Heart right ventricle (tissue), 16 donors: Measurements from ENCODE around the gene HBP1. TPM values are rescaled to one million over a fixed set of nuclear protein-coding genes. Genes with fewer than 3 reads are reported as not detected.
A peak's percentile ranks its signal among the peaks of the same experiment; 100 is the strongest.

Experiments
- ATAC-seq, 8 donors: fragments of 200-7000 bp; cut with Tn5 transposase; one replicate each; pipeline ENCODE4 v1.9.1; 2020; ENCODE audit warnings: mild to moderate bottlenecking in 8 of 8, moderate library complexity in 8 of 8, moderate number of reproducible peaks in 1 of 8
- DNase-seq, 2 donors: peaks; one replicate each; pipeline ENCODE4 v3.0.0-alpha.2; 2020
- H3K27ac ChIP-seq, 10 donors: fragments of 200-600 bp; sonication (generic) in 2 of 10; one replicate each; pipeline versions ENCODE4 v1.5.0 to v1.8.0; 2020 to 2022; ENCODE audit warnings: mild to moderate bottlenecking in 3 of 10
- H3K27me3 ChIP-seq, 7 donors: fragments of 200-600 bp; one replicate each; pipeline ENCODE4 v1.8.0; 2021 to 2022; ENCODE audit warnings: mild to moderate bottlenecking in 2 of 7
- H3K36me3 ChIP-seq, 9 donors: fragments of 200-600 bp; sonication (generic) in 1 of 9; one replicate each; pipeline versions ENCODE4 v1.5.0 to v1.8.0; 2020 to 2022; ENCODE audit warnings: mild to moderate bottlenecking in 2 of 9
- H3K4me1 ChIP-seq, 9 donors: fragments of 200-600 bp; sonication (generic) in 1 of 9; one replicate each; pipeline versions ENCODE4 v1.5.0 to v1.8.0; 2020 to 2022; ENCODE audit warnings: mild to moderate bottlenecking in 4 of 9
- H3K4me3 ChIP-seq, 10 donors: fragments of 200-600 bp; sonication (generic) in 2 of 10; one replicate each; pipeline versions ENCODE4 v1.5.0 to v1.8.0; 2020 to 2022; ENCODE audit warnings: mild to moderate bottlenecking in 7 of 10, moderate library complexity in 2 of 10
- H3K9me3 ChIP-seq, 11 donors: fragments of 200-600 bp in 10 of 11; sonication (generic) in 2 of 11; one replicate each; pipeline versions ENCODE4 v1.5.0 to v1.8.0; 2013 to 2022; ENCODE audit warnings: mild to moderate bottlenecking in 2 of 11, control low read depth in 1 of 11, moderate library complexity in 1 of 11
- CTCF ChIP-seq, 9 donors: fragments of 200-600 bp; sonication (generic) in 2 of 9; IDR thresholded peaks; one replicate each; pipeline versions ENCODE4 v1.5.0 to v1.8.0; 2021 to 2022; ENCODE audit warnings: antibody characterized with exemption in 9 of 9, mild to moderate bottlenecking in 5 of 9, moderate library complexity in 1 of 9
- WGBS, 2 donors: extraction: QIAGEN DNeasy Blood & Tissue Kit; methylation state at CpG; one replicate each; pipeline ENCODE4 v1.1.7; 2013; ENCODE audit warnings: inconsistent platforms in 1 of 2; 5-methylcytosine and 5-hydroxymethylcytosine counted together
- intact Hi-C, 10 donors: fragments of 100-400 bp; cut with DNase I; formaldehyde crosslinking; loops; one replicate each; pipeline versions ENCODE4 v1.11.1 to v1.14.2; 2022
- polyA plus RNA-seq, 2 donors: library from polyadenylated mRNA; stranded (reverse); fragments of 200-250 nt; gene quantifications; one replicate each; pipeline ENCODE4 v1.2.3, GENCODE V29; 2013
- total RNA-seq, 10 donors: library from RNA; stranded (reverse); fragmentation: NEBNext Ultra II Directional in 3 of 10; extraction: Animal tissue kit (Norgen Biotek cat#: 25700) in 3 of 10; gene quantifications; one replicate each; pipeline versions ENCODE4 v1.2.1 to v1.2.4, GENCODE V29; 2021 to 2023
- donor health status: Arrhythmogenic right ventricular cardiomyopathy.
- donor health status: ischemic (EF 13 %, LVEDD 7.1; RV severe dilation, severe dysfunction).
- donor health status: healthy with polysubstance abuse.
- donor health status: DM: no; HTN: yes; CAD: no.
- donor health status: DM: no; HTN: no; CAD: no.
- donor health status: ischemic (EF 25% LVEDD 6.9; RV normal size, moderate dysfunction).
- donor health status: ischemic (EF 25% LVEDD 5.7; RV mildly dilated, moderate dysfunction).
- donor health status: healthy.
- donor health status: DM: yes; HTN: yes; CAD: no.
- donor health status: Ischemic cardiomyopathy.
- donor health status: ischemic (EF 35%, LVEDD 5.7; RV mildly dilated, moderate dysfunction).
- donor health status: nonischemic (EF 11% LVEDD 7.7; RV severe dilation, severe dysfunction).
- donor health status: DM: yes; HTN: yes; CAD: no.
- donor health status: PGD.
- donor health status: ischemic (EF 29% LVEDD 5.4; RV normal size, mild dysfunction).
- donor health status: nonischemic (EF 23%, LVEDD 6.1; RV moderate dilation, normal function).

HBP1 gene
- total and polyA plus RNA-seq, 12 donors: 21.4 to 80.3 (median 60.3) TPM

- peak in 7 of 8 donors; percentile 1 to 43 (median 12) for ATAC-seq
- Histone ChIP-seq H3K9me3 (no peaks in the 10 kb centered on the region), H3K4me1 (peaks cover 7 to 40% (median 26%) of the 10 kb centered on the region in 9 donors), H3K36me3 (peaks cover 0 to 5% (median 0%) of the 10 kb centered on the region in 9 donors), H3K4me3 (peak overlapping the region; percentile 36 to 88 (median 62)), H3K27me3 (no peaks in the 10 kb centered on the region), H3K27ac (peak overlapping the region; percentile 86 to 98 (median 96))
- DNase-seq: peak in 1 of 2 donors; percentile 35
- WGBS, 2 donors: 0% methylated on average over 15 of the region's 15 CpGs
- peak; percentile 10 to 62 (median 46) for TF ChIP-seq CTCF (IDR thresholded peaks at IDR 0.05)
- intact Hi-C loops: loop anchor here in 1 of 10 donors (1.0 kb wide), 1 partner anchor 123 kb away; the partner anchor contains the start of gene PRKAR2B
These were observed 1.1 kb upstream of the HBP1 start for GRCh38 chr7:107167483-107168232.

GRCh38 chr7:107169120-107170050 lies 582 bp downstream of the HBP1 start:
- intact Hi-C loops: no loop called here
- peak; percentile 95 to 98 for DNase-seq
- peak; percentile 77 to 89 (median 82) for ATAC-seq
- H3K4me3 ChIP-seq: peak overlapping the region; percentile 57 to 91 (median 78)
- WGBS, 2 donors: 0 to 1% methylated on average over 64 to 73 of the region's 73 CpGs
- H3K36me3 ChIP-seq: peaks cover 0 to 5% (median 0%) of the 10 kb centered on the region in 9 donors
- H3K4me1 ChIP-seq: peaks cover 7 to 57% (median 43%) of the 10 kb centered on the region in 9 donors
- H3K9me3 ChIP-seq: no peaks in the 10 kb centered on the region
- peak in 3 of 9 donors; percentile 20 to 42 (median 41) for TF ChIP-seq CTCF (IDR thresholded peaks at IDR 0.05)
- no peaks in the 10 kb centered on the region for H3K27me3 ChIP-seq
- H3K27ac ChIP-seq: peak overlapping the region; percentile 79 to 99 (median 94)

- DNase-seq: no peak
- intact Hi-C loops: no loop called here
- no peaks in the 10 kb centered on the region for H3K9me3 ChIP-seq
- peaks cover 0 to 5% (median 0%) of the 10 kb centered on the region in 9 donors for H3K36me3 ChIP-seq
- peaks cover 7 to 66% (median 52%) of the 10 kb centered on the region in 9 donors for H3K4me1 ChIP-seq
- 8 to 10% methylated on average over 13 of the region's 13 CpGs for WGBS, 2 donors
- H3K27me3 ChIP-seq: no peaks in the 10 kb centered on the region
- no peak for TF ChIP-seq CTCF (IDR thresholded peaks at IDR 0.05)
- peak overlapping the region; percentile 57 to 91 (median 78) for H3K4me3 ChIP-seq
- no peak for ATAC-seq
- peak overlapping the region; percentile 57 to 99 (median 93) for H3K27ac ChIP-seq
These were observed 1.5 kb downstream of the HBP1 start for GRCh38 chr7:107170051-107170915.
